IMR-90 (cell line): Measurements from ENCODE around the gene CHD6. TPM values are rescaled to one million over a fixed set of nuclear protein-coding genes. Genes with fewer than 3 reads are reported as not detected.

Source experiments
- ATAC-seq: fragments of 200-7000 bp; cut with Tn5 transposase; 2 replicates; pipeline ENCODE4 v1.9.1; 2020; ENCODE audit warnings: low read depth, mild to moderate bottlenecking, moderate library complexity
- BruUV-seq: library from RNA; stranded (reverse); fragments of 400-500 nt; replicated peaks from 2 replicates; lab custom pipeline; 2021; lab: Mats Ljungman, UMichigan
- CTCF ChIA-PET: fragments of 300-600 bp; formaldehyde crosslinking; extraction: SDS; loops from one replicate; lab custom pipeline; 2021; ENCODE audit warnings: antibody characterized with exemption; lab: Yijun Ruan, JAX
- POLR2A ChIA-PET: fragments of 300-600 bp; sonication (Branson Sonifier 250); formaldehyde crosslinking; loops from one replicate; lab custom pipeline; 2022; ENCODE audit warnings: antibody characterized with exemption; ENCODE audit not compliant: unreplicated experiment; lab: Charles Lee
- DNase-seq: peaks from one replicate; pipeline ENCODE4 v3.0.0; 2013
- H2AFZ ChIP-seq: replicated peaks from 2 replicates; pipeline ENCODE3; 2013; ENCODE audit warnings: low read length, mild to moderate bottlenecking; ENCODE audit not compliant: poor library complexity
- H2AK5ac ChIP-seq: 2 replicates; pipeline ENCODE4 v1.6.1; 2013; ENCODE audit warnings: low read depth, low read length, inconsistent platforms
- H2AK9ac ChIP-seq: replicated peaks from 2 replicates; pipeline ENCODE3; 2013; ENCODE audit warnings: mild to moderate bottlenecking, low read depth, low read length, moderate library complexity; ENCODE audit not compliant: poor library complexity
- H2BK120ac ChIP-seq: 2 replicates; pipeline ENCODE4 v1.6.1; 2013; ENCODE audit warnings: low read depth, low read length, inconsistent platforms
- H2BK15ac ChIP-seq: 3 replicates; pipeline ENCODE4 v1.6.1; 2013; ENCODE audit warnings: low read depth, low read length, inconsistent platforms
- H2BK20ac ChIP-seq: 2 replicates; pipeline ENCODE4 v1.6.1; 2013; ENCODE audit warnings: low read depth, mild to moderate bottlenecking, inconsistent platforms, low read length, moderate library complexity
- H2BK5ac ChIP-seq: 2 replicates; pipeline ENCODE4 v1.6.1; 2013; ENCODE audit warnings: mild to moderate bottlenecking, low read depth, low read length, inconsistent platforms; ENCODE audit not compliant: poor library complexity, severe bottlenecking
- H3K14ac ChIP-seq: replicated peaks from 2 replicates; pipeline ENCODE4 v1.6.1; 2013; ENCODE audit warnings: low read depth, low read length, inconsistent platforms
- H3K18ac ChIP-seq: 2 replicates; pipeline ENCODE4 v1.6.1; 2013; ENCODE audit warnings: low read depth, low read length, control low read depth
- H3K23ac ChIP-seq: 2 replicates; pipeline ENCODE4 v1.6.1; 2013; ENCODE audit warnings: low read depth, low read length, inconsistent platforms
- H3K27ac ChIP-seq: 2 replicates; pipeline ENCODE4 v1.5.1; 2013; ENCODE audit warnings: mild to moderate bottlenecking, control low read depth, low read length; ENCODE audit not compliant: insufficient read depth
- H3K27me3 ChIP-seq: 2 replicates; pipeline ENCODE4 v1.6.1; 2013; ENCODE audit warnings: low read length; ENCODE audit not compliant: control insufficient read depth, insufficient read depth
- H3K36me3 ChIP-seq: 2 replicates; pipeline ENCODE4 v1.6.1; 2013; ENCODE audit warnings: low read length, mixed read lengths; ENCODE audit not compliant: control insufficient read depth, insufficient read depth
- H3K4ac ChIP-seq: 2 replicates; pipeline ENCODE4 v1.6.1; 2013; ENCODE audit warnings: low read depth, low read length, inconsistent platforms
- H3K4me1 ChIP-seq: 2 replicates; pipeline ENCODE4 v1.6.1; 2013; ENCODE audit warnings: low read length, mixed read lengths; ENCODE audit not compliant: control insufficient read depth, insufficient read depth
- H3K4me2 ChIP-seq: 2 replicates; pipeline ENCODE4 v1.6.1; 2013; ENCODE audit warnings: low read depth, mild to moderate bottlenecking, control low read depth, low read length, moderate library complexity
- H3K4me3 ChIP-seq: 2 replicates; pipeline ENCODE4 v1.5.1; 2013; ENCODE audit warnings: low read depth, mild to moderate bottlenecking, control low read depth, low read length, moderate library complexity; ENCODE audit not compliant: insufficient read depth
- H3K56ac ChIP-seq: 2 replicates; pipeline ENCODE4 v1.6.1; 2013; ENCODE audit warnings: low read length, inconsistent platforms; ENCODE audit not compliant: insufficient read depth; ENCODE audit errors: extremely low read depth
- H3K79me1 ChIP-seq, 2 experiments: 2 replicates each; pipeline ENCODE4 v1.6.1; 2013; ENCODE audit warnings: low read length in 2 of 2, inconsistent platforms in 1 of 2, low read depth in 1 of 2
- H3K9ac ChIP-seq: 2 replicates; pipeline ENCODE4 v1.6.1; 2013; ENCODE audit warnings: low read depth, low read length, control low read depth
- H3K9me1 ChIP-seq: 2 replicates; pipeline ENCODE4 v1.6.1; 2013; ENCODE audit warnings: low read length, inconsistent platforms; ENCODE audit not compliant: insufficient read depth
- H3K9me3 ChIP-seq: 2 replicates; pipeline ENCODE4 v1.6.1; 2013; ENCODE audit warnings: low read length; ENCODE audit not compliant: control insufficient read depth, insufficient read depth
- H4K20me1 ChIP-seq: 2 replicates; pipeline ENCODE4 v1.6.1; 2013; ENCODE audit warnings: low read length, inconsistent platforms; ENCODE audit not compliant: insufficient read depth
- H4K5ac ChIP-seq: 2 replicates; pipeline ENCODE4 v1.6.1; 2013; ENCODE audit warnings: mild to moderate bottlenecking, low read depth, low read length, control low read depth
- H4K8ac ChIP-seq, 2 experiments: 2 replicates each; pipeline ENCODE4 v1.6.1; 2013; ENCODE audit warnings: low read depth in 2 of 2, low read length in 2 of 2, control low read depth in 1 of 2, inconsistent platforms in 1 of 2
- H4K91ac ChIP-seq: 2 replicates; pipeline ENCODE4 v1.6.1; 2013; ENCODE audit warnings: low read depth, low read length, inconsistent platforms; ENCODE audit not compliant: insufficient read depth
- BHLHE40 ChIP-seq: fragments of 150-350 bp; IDR thresholded peaks from 2 replicates; pipeline ENCODE4 v1.6.1; 2016; ENCODE audit warnings: mild to moderate bottlenecking, low read depth, low read length
- CEBPB ChIP-seq: IDR thresholded peaks from 2 replicates; pipeline ENCODE4 v1.6.1; 2012; ENCODE audit warnings: low read depth, low read length, improper control_type of control experiment
- CHD1 ChIP-seq: IDR thresholded peaks from 2 replicates; pipeline ENCODE4 v1.6.1; 2012; ENCODE audit warnings: low read depth, low read length, improper control_type of control experiment
- FOS ChIP-seq: fragments of 150-350 bp; IDR thresholded peaks from 2 replicates; pipeline ENCODE4 v1.6.1; 2016; ENCODE audit warnings: low read depth, low read length
- MAFK ChIP-seq: IDR thresholded peaks from 2 replicates; pipeline ENCODE4 v1.6.1; 2012; ENCODE audit warnings: low read depth, low read length, improper control_type of control experiment
- NFE2L2 ChIP-seq: fragments of 150-350 bp; IDR thresholded peaks from 2 replicates; pipeline ENCODE4 v1.6.1; 2016; ENCODE audit warnings: low read depth, mild to moderate bottlenecking, low read length
- POLR2A ChIP-seq: IDR thresholded peaks from 2 replicates; pipeline ENCODE4 v1.6.1; 2012; ENCODE audit warnings: mild to moderate bottlenecking, low read depth, low read length
- RCOR1 ChIP-seq: IDR thresholded peaks from 2 replicates; pipeline ENCODE4 v1.6.1; 2012; ENCODE audit warnings: mild to moderate bottlenecking, low read length, improper control_type of control experiment; ENCODE audit not compliant: insufficient replicate concordance
- RFX5 ChIP-seq: IDR thresholded peaks from 2 replicates; pipeline ENCODE4 v1.8.0; 2012; ENCODE audit warnings: low read depth, mild to moderate bottlenecking, low read length, moderate library complexity
- SMC3 ChIP-seq: fragments of 150-350 bp; IDR thresholded peaks from 2 replicates; pipeline ENCODE4 v1.6.1; 2016; ENCODE audit warnings: low read depth, mild to moderate bottlenecking, antibody characterized with exemption, low read length, moderate library complexity
- WGBS, 2 experiments: methylation state at CpG; one replicate each; pipeline versions ENCODE4 v1.1.5 to v1.1.7; 2013; ENCODE audit warnings: missing lambda C conversion rate in 2 of 2; ENCODE audit not compliant: insufficient read length in 1 of 2; ENCODE audit errors: extremely low coverage in 2 of 2; 5-methylcytosine and 5-hydroxymethylcytosine counted together
- dilution Hi-C: fragments of 300-500 bp; cut with HindIII; formaldehyde crosslinking; loops from one replicate; pipeline ENCODE4 v1.14.3; 2018; ENCODE audit warnings: low sequenced_read_pairs; ENCODE audit not compliant: unreplicated experiment
- in situ Hi-C: fragments of 300-500 bp; cut with MboI; formaldehyde crosslinking; loops from 3 replicates; pipeline ENCODE4 v1.14.3; 2019; ENCODE audit warnings: low sequenced_read_pairs, inconsistent platforms, mixed read lengths
- intact Hi-C: fragments of 100-400 bp; cut with micrococcal nuclease; formaldehyde crosslinking; loops from 2 replicates; pipeline ENCODE4 v1.10.0; 2022
- polyA plus RNA-seq, 3 experiments: library from polyadenylated mRNA; depleted of rRNA; stranded (reverse); fragments of >200 nt; gene quantifications; 2 replicates each; pipeline ENCODE4 v1.2.3, GENCODE V29; 2012; ENCODE audit warnings: low replicate concordance in 1 of 3
- total RNA-seq: library from RNA; depleted of rRNA; stranded (reverse); fragments of >200 nt; gene quantifications from 2 replicates; pipeline ENCODE4 v1.2.3, GENCODE V29; 2012
- TF ChIP-seq, protein P1 (sequence below): fragments of 150-350 bp; IDR thresholded peaks from 2 replicates; pipeline ENCODE4 v1.6.1; 2017; ENCODE audit warnings: mild to moderate bottlenecking, antibody characterized with exemption, low read length, low read depth
- TF ChIP-seq, protein P2 (sequence below): fragments of 150-350 bp; IDR thresholded peaks from 2 replicates; pipeline ENCODE4 v1.6.1; 2016; ENCODE audit warnings: low read depth, mild to moderate bottlenecking, low read length, moderate library complexity, borderline replicate concordance
- TF ChIP-seq, protein P3 (sequence below): conservative IDR thresholded peaks from 2 replicates; pipeline ENCODE4 v1.5.1; 2012; ENCODE audit warnings: mild to moderate bottlenecking, low read depth, low read length, improper control_type of control experiment

The CHD6 gene
- total and polyA plus RNA-seq, 2 of the 4 experiments (the other 2 are of a cell fraction): 8.8 to 26.7 TPM

DNA sequence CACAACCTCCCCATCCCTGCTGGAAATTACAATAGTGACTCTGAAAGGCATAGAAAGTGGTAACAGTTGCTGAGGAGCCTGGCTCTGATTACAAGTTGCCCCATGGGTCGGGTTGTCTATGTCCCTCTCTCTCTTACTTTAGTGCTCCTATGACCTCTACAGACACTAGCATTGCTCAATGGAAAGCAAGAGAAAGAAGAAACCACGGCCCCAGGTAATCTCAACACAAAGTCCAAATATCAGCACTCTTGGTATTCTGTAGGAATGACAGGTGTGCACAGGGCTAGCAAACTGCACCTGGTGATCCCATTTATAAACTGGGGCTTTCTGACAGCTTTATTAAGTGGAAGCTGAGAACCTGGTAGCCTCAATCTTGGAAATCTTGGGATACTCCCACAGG is 171.2 kb downstream of the CHD6 start:
- peaks cover 55% of the 10 kb centered on the region for H3K36me3 ChIP-seq
- CTCF ChIA-PET: interaction anchor here (0.7 kb wide), 1 partner anchor 89 kb away, joined by 3 read pairs; no protein-coding TSS in a partner anchor

More for the DNA sequence above, 171.2 kb downstream of the CHD6 start:
- H3K9me3 ChIP-seq: no peaks in the 10 kb centered on the region
- no peaks in the 10 kb centered on the region for H3K79me1 ChIP-seq
- H4K20me1 ChIP-seq: no peaks in the 10 kb centered on the region
- H3K4me2 ChIP-seq: no peak overlapping the region
- H3K14ac ChIP-seq: no peak overlapping the region
- H3K9me1 ChIP-seq: peaks cover 14% of the 10 kb centered on the region; the same call in 1 of the 2 replicates
- H2AFZ ChIP-seq: no peak overlapping the region
- H3K56ac ChIP-seq: no peak overlapping the region
- H3K4me3 ChIP-seq: no peak overlapping the region
- POLR2A ChIA-PET: no interaction called here
- no TSS peak for BruUV-seq
- H3K27ac ChIP-seq: no peak overlapping the region
- no peak overlapping the region for H4K5ac ChIP-seq
- H2BK20ac ChIP-seq: no peak overlapping the region
- H3K27me3 ChIP-seq: no peaks in the 10 kb centered on the region
- H3K18ac ChIP-seq: no peak overlapping the region
- no peak overlapping the region for H2AK9ac ChIP-seq
- no peak overlapping the region for H3K23ac ChIP-seq
- no peak overlapping the region for H2BK120ac ChIP-seq
- no peak overlapping the region for H2AK5ac ChIP-seq
- H3K4ac ChIP-seq: no peak overlapping the region
- no peak overlapping the region for H4K8ac ChIP-seq
- no peak overlapping the region for H4K91ac ChIP-seq
- ATAC-seq (no peak), DNase-seq (no peak)
- no peaks in the 10 kb centered on the region for H3K4me1 ChIP-seq
- dilution Hi-C loops: no loop called here
- in situ Hi-C loops: no loop called here
- H2BK15ac ChIP-seq: no peak overlapping the region
- TF ChIP-seq, protein P1, sequence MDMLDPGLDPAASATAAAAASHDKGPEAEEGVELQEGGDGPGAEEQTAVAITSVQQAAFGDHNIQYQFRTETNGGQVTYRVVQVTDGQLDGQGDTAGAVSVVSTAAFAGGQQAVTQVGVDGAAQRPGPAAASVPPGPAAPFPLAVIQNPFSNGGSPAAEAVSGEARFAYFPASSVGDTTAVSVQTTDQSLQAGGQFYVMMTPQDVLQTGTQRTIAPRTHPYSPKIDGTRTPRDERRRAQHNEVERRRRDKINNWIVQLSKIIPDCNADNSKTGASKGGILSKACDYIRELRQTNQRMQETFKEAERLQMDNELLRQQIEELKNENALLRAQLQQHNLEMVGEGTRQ: no peak
- TF ChIP-seq, protein P2, sequence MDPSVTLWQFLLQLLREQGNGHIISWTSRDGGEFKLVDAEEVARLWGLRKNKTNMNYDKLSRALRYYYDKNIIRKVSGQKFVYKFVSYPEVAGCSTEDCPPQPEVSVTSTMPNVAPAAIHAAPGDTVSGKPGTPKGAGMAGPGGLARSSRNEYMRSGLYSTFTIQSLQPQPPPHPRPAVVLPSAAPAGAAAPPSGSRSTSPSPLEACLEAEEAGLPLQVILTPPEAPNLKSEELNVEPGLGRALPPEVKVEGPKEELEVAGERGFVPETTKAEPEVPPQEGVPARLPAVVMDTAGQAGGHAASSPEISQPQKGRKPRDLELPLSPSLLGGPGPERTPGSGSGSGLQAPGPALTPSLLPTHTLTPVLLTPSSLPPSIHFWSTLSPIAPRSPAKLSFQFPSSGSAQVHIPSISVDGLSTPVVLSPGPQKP: no peak
- TF ChIP-seq BHLHE40 (no peak), RCOR1 (no peak), MAFK (no peak), NFE2L2 (no peak), CHD1 (no peak), CEBPB (no peak), SMC3 (no peak), FOS (no peak), RFX5 (no peak), POLR2A (no peak)
- TF ChIP-seq, protein P3, sequence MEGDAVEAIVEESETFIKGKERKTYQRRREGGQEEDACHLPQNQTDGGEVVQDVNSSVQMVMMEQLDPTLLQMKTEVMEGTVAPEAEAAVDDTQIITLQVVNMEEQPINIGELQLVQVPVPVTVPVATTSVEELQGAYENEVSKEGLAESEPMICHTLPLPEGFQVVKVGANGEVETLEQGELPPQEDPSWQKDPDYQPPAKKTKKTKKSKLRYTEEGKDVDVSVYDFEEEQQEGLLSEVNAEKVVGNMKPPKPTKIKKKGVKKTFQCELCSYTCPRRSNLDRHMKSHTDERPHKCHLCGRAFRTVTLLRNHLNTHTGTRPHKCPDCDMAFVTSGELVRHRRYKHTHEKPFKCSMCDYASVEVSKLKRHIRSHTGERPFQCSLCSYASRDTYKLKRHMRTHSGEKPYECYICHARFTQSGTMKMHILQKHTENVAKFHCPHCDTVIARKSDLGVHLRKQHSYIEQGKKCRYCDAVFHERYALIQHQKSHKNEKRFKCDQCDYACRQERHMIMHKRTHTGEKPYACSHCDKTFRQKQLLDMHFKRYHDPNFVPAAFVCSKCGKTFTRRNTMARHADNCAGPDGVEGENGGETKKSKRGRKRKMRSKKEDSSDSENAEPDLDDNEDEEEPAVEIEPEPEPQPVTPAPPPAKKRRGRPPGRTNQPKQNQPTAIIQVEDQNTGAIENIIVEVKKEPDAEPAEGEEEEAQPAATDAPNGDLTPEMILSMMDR: no peak
- WGBS, 2 experiments: no CpG with 5 or more reads among the region's 2 CpGs
- no peak overlapping the region for H3K9ac ChIP-seq
- intact Hi-C loops: no loop called here
- no peak overlapping the region for H2BK5ac ChIP-seq
